C4-2B (cell line): ENCODE data around the gene CENPP.

Experiments
- H3K27ac ChIP-seq: fragments of 450-650 bp; 2 replicates; pipeline ENCODE4 v1.5.1; 2017
- ZFX ChIP-seq: fragments of 450-650 bp; IDR thresholded peaks from 2 replicates; pipeline ENCODE4 v1.6.1; 2017
- TF ChIP-seq, protein P1 (sequence below): fragments of 450-650 bp; conservative IDR thresholded peaks from 2 replicates; pipeline ENCODE4 v1.5.1; 2017; ENCODE audit warnings: mild to moderate bottlenecking

The CENPP gene

DNA sequence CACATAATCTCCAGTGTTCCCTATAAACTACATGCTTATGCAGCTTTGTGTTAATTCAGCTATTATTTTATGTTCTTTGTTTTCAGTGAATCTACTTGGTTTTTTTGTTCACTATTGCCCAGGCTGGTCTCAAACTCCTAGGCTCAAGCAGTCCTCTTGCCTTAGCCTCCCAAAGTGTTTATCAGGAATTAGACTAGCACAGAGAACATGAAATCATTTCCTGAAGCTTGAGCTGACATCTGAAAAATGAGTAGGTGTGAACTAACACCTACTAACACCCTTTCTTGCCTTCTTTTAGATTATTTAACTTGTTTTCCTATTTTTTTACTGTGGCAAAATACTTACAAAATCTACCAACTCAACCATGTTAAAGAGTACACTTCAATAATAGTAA, 25.0 kb downstream of the CENPP start:
- TF ChIP-seq, protein P1, sequence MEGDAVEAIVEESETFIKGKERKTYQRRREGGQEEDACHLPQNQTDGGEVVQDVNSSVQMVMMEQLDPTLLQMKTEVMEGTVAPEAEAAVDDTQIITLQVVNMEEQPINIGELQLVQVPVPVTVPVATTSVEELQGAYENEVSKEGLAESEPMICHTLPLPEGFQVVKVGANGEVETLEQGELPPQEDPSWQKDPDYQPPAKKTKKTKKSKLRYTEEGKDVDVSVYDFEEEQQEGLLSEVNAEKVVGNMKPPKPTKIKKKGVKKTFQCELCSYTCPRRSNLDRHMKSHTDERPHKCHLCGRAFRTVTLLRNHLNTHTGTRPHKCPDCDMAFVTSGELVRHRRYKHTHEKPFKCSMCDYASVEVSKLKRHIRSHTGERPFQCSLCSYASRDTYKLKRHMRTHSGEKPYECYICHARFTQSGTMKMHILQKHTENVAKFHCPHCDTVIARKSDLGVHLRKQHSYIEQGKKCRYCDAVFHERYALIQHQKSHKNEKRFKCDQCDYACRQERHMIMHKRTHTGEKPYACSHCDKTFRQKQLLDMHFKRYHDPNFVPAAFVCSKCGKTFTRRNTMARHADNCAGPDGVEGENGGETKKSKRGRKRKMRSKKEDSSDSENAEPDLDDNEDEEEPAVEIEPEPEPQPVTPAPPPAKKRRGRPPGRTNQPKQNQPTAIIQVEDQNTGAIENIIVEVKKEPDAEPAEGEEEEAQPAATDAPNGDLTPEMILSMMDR: no peak
- no peak for TF ChIP-seq ZFX
- no peak overlapping the region for H3K27ac ChIP-seq

DNA sequence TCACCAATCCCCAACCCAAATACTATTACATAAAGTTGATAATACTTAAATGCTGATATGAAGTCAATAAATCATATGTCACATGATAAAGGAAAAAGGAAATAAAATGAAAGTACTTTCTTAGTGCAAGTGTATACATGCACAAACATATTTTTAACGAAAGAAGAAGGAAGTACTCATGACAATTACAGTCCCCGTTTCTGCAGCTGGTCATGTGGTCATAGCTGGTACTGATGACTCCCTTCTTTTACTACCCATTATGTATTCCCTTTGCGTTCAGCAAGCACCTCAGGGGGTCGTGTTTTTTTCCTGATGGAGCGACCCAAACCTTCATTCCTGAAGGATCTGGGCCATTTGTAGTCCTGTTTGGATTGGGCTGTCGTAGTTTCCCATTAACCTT, 27.3 kb downstream of the CENPP start:
- H3K27ac ChIP-seq: no peak overlapping the region
- TF ChIP-seq ZFX: no peak
- TF ChIP-seq, protein P1: no peak

DNA sequence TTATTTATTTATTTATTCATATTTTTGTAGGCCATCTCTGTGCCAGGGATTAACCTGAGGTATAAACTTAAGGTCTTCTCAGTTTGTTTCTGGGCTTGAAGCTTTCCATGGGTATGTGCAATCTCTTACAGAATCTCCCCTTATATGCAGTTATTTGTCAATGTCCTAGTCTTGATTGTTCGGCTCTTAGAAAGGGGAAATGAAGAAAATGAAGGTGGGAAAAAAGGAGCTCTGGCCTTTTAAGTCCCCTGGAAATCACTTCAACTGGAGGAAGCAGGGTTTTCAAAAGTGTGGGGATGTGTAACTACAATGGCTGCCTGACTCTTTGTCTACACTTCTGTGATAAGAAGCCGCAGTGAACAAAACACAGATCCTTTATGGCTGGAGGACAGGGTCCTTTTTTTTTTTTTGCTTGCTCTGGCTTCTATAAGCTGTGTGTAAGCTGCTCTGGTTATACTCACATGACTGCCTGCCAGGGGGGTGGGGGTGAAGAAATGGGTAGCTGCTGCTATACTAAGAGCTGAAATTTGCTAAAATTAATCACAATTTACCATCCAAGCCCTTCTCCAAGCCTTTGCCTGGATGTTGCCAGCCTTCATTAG, 33.7 kb downstream of the CENPP start:
- H3K27ac ChIP-seq: no peak overlapping the region
- TF ChIP-seq, protein P1: no peak

DNA sequence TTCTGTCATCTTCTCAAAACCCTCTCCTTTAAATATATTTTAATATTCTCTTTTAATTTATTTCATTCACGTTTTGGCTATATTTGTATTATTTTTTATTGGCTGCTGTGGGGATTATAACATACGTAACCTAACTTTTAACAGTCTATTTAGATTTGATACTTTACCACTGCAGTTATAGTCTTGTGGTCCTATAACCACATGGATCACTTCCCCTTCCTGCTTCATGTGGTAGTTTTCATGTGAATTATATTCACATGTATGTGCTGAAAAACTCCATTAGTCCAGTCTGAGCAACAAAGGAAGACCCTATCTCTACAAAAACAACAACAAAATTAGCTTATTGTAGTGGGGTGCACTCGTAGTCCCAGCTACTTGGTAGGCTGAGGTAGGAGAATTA, 34.3 kb downstream of the CENPP start:
- no peak overlapping the region for H3K27ac ChIP-seq
- TF ChIP-seq, protein P1: no peak
- no peak for TF ChIP-seq ZFX

DNA sequence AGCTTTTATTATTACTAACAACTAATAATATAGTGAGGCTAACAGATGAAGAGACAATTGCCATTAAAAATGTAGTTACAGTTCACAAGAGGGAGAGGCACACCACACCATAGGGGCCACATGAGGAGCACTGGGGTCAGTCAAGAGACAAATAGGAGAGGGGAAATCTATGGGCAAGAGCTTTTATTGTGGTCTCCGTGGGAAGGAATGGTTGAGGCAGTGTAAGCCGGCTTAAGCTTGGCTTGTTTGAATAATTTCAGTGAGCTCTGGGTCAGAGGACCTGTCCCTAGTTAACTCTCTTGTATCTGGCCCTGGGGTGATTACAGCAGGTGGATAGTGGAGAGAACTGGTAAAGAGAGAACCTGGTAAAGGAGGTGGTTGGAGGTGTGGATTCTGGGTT, 43.3 kb downstream of the CENPP start:
- H3K27ac ChIP-seq: no peak overlapping the region
- TF ChIP-seq ZFX: no peak
- TF ChIP-seq, protein P1: no peak

DNA sequence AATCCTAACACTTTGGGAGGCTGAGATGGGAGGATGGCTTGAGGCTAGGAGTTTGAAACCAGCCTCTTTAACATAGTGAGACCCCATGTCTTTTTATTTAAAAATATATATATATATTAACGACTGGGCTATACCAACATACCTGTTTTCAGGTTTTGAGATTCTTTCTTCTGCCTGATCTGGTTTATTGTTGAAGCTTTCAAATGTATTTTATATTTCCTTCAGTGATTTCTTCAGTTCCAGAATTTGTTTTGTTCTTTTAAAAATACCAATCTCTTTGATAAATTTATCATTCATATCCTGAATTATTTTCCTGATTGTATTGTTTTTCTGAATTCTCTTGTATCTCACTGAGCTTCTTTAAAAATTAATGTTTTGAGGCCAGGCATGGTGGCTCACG, 47.4 kb downstream of the CENPP start:
- no peak overlapping the region for H3K27ac ChIP-seq
- TF ChIP-seq, protein P1: no peak
- TF ChIP-seq ZFX: no peak

DNA sequence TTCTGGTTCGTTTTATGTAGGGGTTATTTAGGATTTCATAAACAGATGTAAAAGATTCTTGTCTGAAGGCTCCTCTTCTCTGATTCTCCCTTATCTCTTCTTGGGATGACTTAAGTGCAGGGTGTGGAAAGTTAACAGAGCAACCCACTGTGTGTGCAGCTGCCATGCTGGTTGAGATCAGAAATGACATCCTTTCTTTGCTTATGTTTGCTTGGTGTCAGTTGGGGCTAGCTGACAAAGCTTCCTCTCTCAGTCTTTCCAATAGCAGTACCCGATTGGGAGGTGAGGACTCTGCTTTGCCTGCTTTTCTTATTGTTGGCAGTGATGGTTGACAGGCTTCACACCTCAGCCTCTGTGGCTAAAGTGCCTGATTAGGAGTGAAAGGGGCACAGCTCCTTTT, 52.1 kb downstream of the CENPP start:
- no peak overlapping the region for H3K27ac ChIP-seq
- TF ChIP-seq, protein P1: no peak
- no peak for TF ChIP-seq ZFX
